Lower leg skin (tissue), 3 donors: Measurements from ENCODE around the gene C2orf68.

Experiments
- POLR2A ChIP-seq, 2 donors: fragments of 450-650 bp; IDR thresholded peaks; one replicate each; pipeline ENCODE4 v1.6.1; 2016 to 2017; ENCODE audit warnings: antibody characterized with exemption in 2 of 2, mild to moderate bottlenecking in 1 of 2, moderate library complexity in 1 of 2
- TF ChIP-seq, protein P1 (sequence below), 3 donors: fragments of 450-650 bp; IDR thresholded peaks; one replicate each; pipeline ENCODE4 v1.5.1; 2016; ENCODE audit warnings: antibody characterized with exemption in 3 of 3, mild to moderate bottlenecking in 3 of 3, moderate library complexity in 2 of 3

DNA sequence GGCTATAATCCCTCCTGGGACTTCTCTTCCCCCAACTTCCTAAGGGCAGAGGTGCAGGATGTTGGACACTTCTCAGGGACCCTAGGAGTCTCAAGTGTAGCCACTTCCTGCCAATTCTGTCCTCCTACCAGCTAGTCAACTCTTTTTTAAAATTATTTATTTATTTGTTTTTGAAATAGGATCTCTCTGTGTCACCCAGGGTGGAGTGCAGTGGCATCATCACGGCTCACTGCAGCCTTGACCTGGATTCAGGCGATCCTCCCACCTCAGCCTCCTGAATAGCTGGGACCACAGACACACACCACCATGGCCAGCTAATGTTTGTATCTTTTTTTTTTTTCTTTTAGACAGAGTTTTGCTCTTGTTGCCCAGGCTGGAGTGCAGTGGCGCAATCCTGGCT is 44.6 kb upstream of the C2orf68 start:
- TF ChIP-seq, protein P1, sequence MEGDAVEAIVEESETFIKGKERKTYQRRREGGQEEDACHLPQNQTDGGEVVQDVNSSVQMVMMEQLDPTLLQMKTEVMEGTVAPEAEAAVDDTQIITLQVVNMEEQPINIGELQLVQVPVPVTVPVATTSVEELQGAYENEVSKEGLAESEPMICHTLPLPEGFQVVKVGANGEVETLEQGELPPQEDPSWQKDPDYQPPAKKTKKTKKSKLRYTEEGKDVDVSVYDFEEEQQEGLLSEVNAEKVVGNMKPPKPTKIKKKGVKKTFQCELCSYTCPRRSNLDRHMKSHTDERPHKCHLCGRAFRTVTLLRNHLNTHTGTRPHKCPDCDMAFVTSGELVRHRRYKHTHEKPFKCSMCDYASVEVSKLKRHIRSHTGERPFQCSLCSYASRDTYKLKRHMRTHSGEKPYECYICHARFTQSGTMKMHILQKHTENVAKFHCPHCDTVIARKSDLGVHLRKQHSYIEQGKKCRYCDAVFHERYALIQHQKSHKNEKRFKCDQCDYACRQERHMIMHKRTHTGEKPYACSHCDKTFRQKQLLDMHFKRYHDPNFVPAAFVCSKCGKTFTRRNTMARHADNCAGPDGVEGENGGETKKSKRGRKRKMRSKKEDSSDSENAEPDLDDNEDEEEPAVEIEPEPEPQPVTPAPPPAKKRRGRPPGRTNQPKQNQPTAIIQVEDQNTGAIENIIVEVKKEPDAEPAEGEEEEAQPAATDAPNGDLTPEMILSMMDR (IDR thresholded peaks at IDR 0.05), result no peak
- no peak for TF ChIP-seq POLR2A (IDR thresholded peaks at IDR 0.05)
